Neural cell (in vitro differentiated cells): ENCODE results near the gene YIPF2. TPM values are rescaled to one million over a fixed set of nuclear protein-coding genes. Genes with fewer than 3 reads are reported as not detected.
A peak's percentile ranks its signal among the peaks of the same experiment; 100 is the strongest.

Experiments
- H2AFZ ChIP-seq: fragments of 200-600, 300-800 bp; sonication (generic), shearing (Covaris generic); 2 replicates; pipeline ENCODE4 v1.6.0; 2014; ENCODE audit warnings: low read depth, mild to moderate bottlenecking, antibody characterized with exemption, low read length, moderate library complexity
- H3F3A ChIP-seq: fragments of 200-600 bp; shearing (Covaris generic); 2 replicates; pipeline ENCODE4 v1.6.1; 2016; ENCODE audit warnings: mild to moderate bottlenecking, moderate library complexity, mixed read lengths, antibody characterized with exemption, low read length; ENCODE audit not compliant: insufficient read depth, poor library complexity, severe bottlenecking
- H3K27ac ChIP-seq: fragments of 200-600, 300-800 bp; sonication (generic), shearing (Covaris generic); 2 replicates; pipeline ENCODE4 v1.5.1; 2014; ENCODE audit warnings: mild to moderate bottlenecking, low read length, moderate library complexity
- H3K27me3 ChIP-seq: fragments of 300-800, 200-600 bp; sonication (generic), shearing (Covaris generic); 2 replicates; pipeline ENCODE4 v1.6.0; 2014; ENCODE audit warnings: mild to moderate bottlenecking, low read depth, low read length, moderate library complexity; ENCODE audit not compliant: insufficient read depth
- H3K36me3 ChIP-seq: fragments of 300-800, 200-600 bp; sonication (generic), shearing (Covaris generic); 2 replicates; pipeline ENCODE4 v1.5.1; 2014; ENCODE audit warnings: mild to moderate bottlenecking, antibody characterized with exemption, low read length, moderate library complexity; ENCODE audit not compliant: insufficient read depth
- H3K4me2 ChIP-seq: fragments of 300-800, 200-600 bp; sonication (generic), shearing (Covaris generic); 2 replicates; pipeline ENCODE4 v1.6.0; 2014; ENCODE audit warnings: mild to moderate bottlenecking, low read length
- H3K4me3 ChIP-seq: fragments of 300-800, 200-600 bp; sonication (generic), shearing (Covaris generic); 2 replicates; pipeline ENCODE4 v1.5.1; 2014; ENCODE audit warnings: mild to moderate bottlenecking, low read length, moderate library complexity
- H3K79me2 ChIP-seq: fragments of 200-600 bp; shearing (Covaris generic); replicated peaks from 2 replicates; pipeline ENCODE4 v1.6.0; 2014; ENCODE audit warnings: mild to moderate bottlenecking, low read length, moderate library complexity; ENCODE audit not compliant: insufficient read depth
- H3K9ac ChIP-seq: fragments of 300-800, 200-600 bp; sonication (generic), shearing (Covaris generic); 2 replicates; pipeline ENCODE4 v1.6.1; 2016; ENCODE audit warnings: mild to moderate bottlenecking, low read length, mixed read lengths
- H3K9me2 ChIP-seq: fragments of 200-600 bp; shearing (Covaris generic); 2 replicates; pipeline ENCODE4 v1.6.1; 2016; ENCODE audit warnings: mild to moderate bottlenecking, low read length, mixed read lengths; ENCODE audit not compliant: insufficient read depth
- H3K9me3 ChIP-seq: fragments of 200-600, 300-800 bp; sonication (generic), shearing (Covaris generic); 2 replicates; pipeline ENCODE4 v1.6.1; 2016; ENCODE audit warnings: mild to moderate bottlenecking, mixed run types, low read length, moderate library complexity, mixed read lengths
- H4K20me1 ChIP-seq: fragments of 200-600 bp; shearing (Covaris generic); 2 replicates; pipeline ENCODE4 v1.6.1; 2016; ENCODE audit warnings: mild to moderate bottlenecking, mixed run types; ENCODE audit not compliant: insufficient read depth
- EP300 ChIP-seq: fragments of 450-650 bp; conservative IDR thresholded peaks from 2 replicates; pipeline ENCODE4 v1.6.1; 2014; ENCODE audit warnings: antibody characterized with exemption, mild to moderate bottlenecking, moderate library complexity; ENCODE audit not compliant: poor library complexity, severe bottlenecking
- EZH2 ChIP-seq: fragments of 200-600, 300-800 bp; shearing (Covaris generic), sonication (generic); IDR thresholded peaks from 2 replicates; pipeline ENCODE4 v1.6.1; 2014; ENCODE audit warnings: antibody characterized with exemption, low read length, borderline replicate concordance, mild to moderate bottlenecking; ENCODE audit not compliant: insufficient read depth, poor library complexity, severe bottlenecking
- MXI1 ChIP-seq: fragments of 450-650 bp; conservative IDR thresholded peaks from 2 replicates; pipeline ENCODE4 v1.6.1; 2014; ENCODE audit warnings: antibody characterized with exemption, mild to moderate bottlenecking; ENCODE audit not compliant: poor library complexity, severe bottlenecking
- POLR2AphosphoS5 ChIP-seq: IDR thresholded peaks from 2 replicates; pipeline ENCODE4 v1.6.1; 2012
- RAD21 ChIP-seq: fragments of 450-650 bp; conservative IDR thresholded peaks from 2 replicates; pipeline ENCODE4 v1.6.1; 2014; ENCODE audit warnings: antibody characterized with exemption, mild to moderate bottlenecking, moderate library complexity
- SMC3 ChIP-seq: fragments of 450-650 bp; conservative IDR thresholded peaks from 2 replicates; pipeline ENCODE4 v1.6.1; 2014; ENCODE audit warnings: antibody characterized with exemption, mild to moderate bottlenecking, moderate library complexity; ENCODE audit not compliant: poor library complexity
- TAF1 ChIP-seq: IDR thresholded peaks from 2 replicates; pipeline ENCODE4 v1.6.1; 2012; ENCODE audit warnings: low read depth
- polyA plus RNA-seq: library from polyadenylated mRNA; depleted of rRNA; stranded (reverse); fragments of >200 nt; gene quantifications from 2 replicates; pipeline ENCODE4 v1.2.3, GENCODE V29; 2014
- TF ChIP-seq, protein P1 (sequence below): fragments of 450-650 bp; IDR thresholded peaks from 2 replicates; pipeline ENCODE4 v1.5.1; 2014; ENCODE audit warnings: antibody characterized with exemption, mild to moderate bottlenecking, moderate library complexity; ENCODE audit not compliant: poor library complexity, severe bottlenecking
- TF ChIP-seq, protein P2 (sequence below): IDR thresholded peaks from 2 replicates; pipeline ENCODE4 v1.6.1; 2012; ENCODE audit warnings: borderline replicate concordance

YIPF2 gene
- polyA plus RNA-seq, 1 donor from 2014 or later, result 101 TPM

GRCh38 chr19:10929402-10929794 is 959 bp upstream of the YIPF2 start:
- H3K27ac ChIP-seq, result peak overlapping the region; percentile 64
- H3K9ac ChIP-seq, result peak overlapping the region; percentile 84
- H3F3A ChIP-seq, result no peaks in the 10 kb centered on the region
- TF ChIP-seq RAD21 (no peak), TAF1 (no peak), MXI1 (no peak), POLR2AphosphoS5 (no peak), SMC3 (no peak), EP300 (no peak), EZH2 (no peak)
- TF ChIP-seq, protein P1, sequence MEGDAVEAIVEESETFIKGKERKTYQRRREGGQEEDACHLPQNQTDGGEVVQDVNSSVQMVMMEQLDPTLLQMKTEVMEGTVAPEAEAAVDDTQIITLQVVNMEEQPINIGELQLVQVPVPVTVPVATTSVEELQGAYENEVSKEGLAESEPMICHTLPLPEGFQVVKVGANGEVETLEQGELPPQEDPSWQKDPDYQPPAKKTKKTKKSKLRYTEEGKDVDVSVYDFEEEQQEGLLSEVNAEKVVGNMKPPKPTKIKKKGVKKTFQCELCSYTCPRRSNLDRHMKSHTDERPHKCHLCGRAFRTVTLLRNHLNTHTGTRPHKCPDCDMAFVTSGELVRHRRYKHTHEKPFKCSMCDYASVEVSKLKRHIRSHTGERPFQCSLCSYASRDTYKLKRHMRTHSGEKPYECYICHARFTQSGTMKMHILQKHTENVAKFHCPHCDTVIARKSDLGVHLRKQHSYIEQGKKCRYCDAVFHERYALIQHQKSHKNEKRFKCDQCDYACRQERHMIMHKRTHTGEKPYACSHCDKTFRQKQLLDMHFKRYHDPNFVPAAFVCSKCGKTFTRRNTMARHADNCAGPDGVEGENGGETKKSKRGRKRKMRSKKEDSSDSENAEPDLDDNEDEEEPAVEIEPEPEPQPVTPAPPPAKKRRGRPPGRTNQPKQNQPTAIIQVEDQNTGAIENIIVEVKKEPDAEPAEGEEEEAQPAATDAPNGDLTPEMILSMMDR, result no peak
- TF ChIP-seq, protein P2, sequence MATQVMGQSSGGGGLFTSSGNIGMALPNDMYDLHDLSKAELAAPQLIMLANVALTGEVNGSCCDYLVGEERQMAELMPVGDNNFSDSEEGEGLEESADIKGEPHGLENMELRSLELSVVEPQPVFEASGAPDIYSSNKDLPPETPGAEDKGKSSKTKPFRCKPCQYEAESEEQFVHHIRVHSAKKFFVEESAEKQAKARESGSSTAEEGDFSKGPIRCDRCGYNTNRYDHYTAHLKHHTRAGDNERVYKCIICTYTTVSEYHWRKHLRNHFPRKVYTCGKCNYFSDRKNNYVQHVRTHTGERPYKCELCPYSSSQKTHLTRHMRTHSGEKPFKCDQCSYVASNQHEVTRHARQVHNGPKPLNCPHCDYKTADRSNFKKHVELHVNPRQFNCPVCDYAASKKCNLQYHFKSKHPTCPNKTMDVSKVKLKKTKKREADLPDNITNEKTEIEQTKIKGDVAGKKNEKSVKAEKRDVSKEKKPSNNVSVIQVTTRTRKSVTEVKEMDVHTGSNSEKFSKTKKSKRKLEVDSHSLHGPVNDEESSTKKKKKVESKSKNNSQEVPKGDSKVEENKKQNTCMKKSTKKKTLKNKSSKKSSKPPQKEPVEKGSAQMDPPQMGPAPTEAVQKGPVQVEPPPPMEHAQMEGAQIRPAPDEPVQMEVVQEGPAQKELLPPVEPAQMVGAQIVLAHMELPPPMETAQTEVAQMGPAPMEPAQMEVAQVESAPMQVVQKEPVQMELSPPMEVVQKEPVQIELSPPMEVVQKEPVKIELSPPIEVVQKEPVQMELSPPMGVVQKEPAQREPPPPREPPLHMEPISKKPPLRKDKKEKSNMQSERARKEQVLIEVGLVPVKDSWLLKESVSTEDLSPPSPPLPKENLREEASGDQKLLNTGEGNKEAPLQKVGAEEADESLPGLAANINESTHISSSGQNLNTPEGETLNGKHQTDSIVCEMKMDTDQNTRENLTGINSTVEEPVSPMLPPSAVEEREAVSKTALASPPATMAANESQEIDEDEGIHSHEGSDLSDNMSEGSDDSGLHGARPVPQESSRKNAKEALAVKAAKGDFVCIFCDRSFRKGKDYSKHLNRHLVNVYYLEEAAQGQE, result no peak
- no peaks in the 10 kb centered on the region for H3K36me3 ChIP-seq
- peak overlapping the region; percentile 72 for H3K4me2 ChIP-seq
- H3K27me3 ChIP-seq, result no peaks in the 10 kb centered on the region
- H3K9me2 ChIP-seq, result no peaks in the 10 kb centered on the region
- peaks cover 23% of the 10 kb centered on the region for H3K79me2 ChIP-seq
- H4K20me1 ChIP-seq, result no peaks in the 10 kb centered on the region
- H2AFZ ChIP-seq, result no peak overlapping the region
- H3K4me3 ChIP-seq, result peak overlapping the region; percentile 98
- H3K9me3 ChIP-seq, result no peaks in the 10 kb centered on the region

DNA sequence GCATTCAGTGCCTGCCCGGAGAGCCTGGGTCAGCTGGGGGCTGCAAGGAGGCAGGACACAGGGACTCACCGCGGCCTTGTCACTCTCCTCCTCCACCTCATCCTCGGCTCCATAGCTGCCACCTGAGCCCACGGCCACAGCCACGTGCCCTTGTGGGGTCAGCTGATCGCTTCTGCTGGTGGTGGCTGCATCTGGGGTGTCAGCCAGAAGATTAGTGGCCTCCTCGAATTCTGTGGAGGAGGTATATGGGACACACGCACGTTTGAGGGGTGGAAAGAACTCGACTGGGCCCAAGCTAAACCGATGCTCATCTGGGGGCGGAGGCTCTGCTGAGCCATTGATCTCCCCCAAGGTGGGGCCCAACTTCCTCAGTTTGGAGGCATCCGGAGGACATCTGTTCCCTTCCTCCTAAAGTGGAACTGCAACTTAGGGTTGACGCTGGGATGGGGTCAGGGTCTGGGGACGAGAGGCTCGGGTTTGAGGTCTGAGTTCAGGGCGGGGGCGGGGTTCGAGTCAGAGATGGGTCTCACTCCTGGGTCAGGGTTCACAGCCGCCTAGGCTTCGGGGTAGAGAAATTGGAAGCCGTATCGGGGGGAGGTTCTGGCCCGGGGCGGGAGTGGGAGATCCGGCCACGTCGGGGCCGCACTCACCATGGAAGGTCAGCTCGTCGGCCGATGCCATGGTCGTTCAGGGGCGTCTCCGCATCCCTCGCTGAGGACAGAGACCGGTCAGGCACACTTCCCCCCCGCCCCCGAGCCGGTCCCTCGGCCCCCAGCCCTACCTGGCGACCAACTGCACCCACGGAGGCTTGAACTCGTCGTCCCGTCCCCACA is 493 bp downstream of the YIPF2 start:
- H4K20me1 ChIP-seq, result no peaks in the 10 kb centered on the region
- H3K79me2 ChIP-seq, result peaks cover 23% of the 10 kb centered on the region
- peak overlapping the region; percentile 98 for H3K4me3 ChIP-seq
- no peaks in the 10 kb centered on the region for H3K36me3 ChIP-seq
- peak overlapping the region; percentile 27 for H2AFZ ChIP-seq
- no peaks in the 10 kb centered on the region for H3F3A ChIP-seq
- H3K9ac ChIP-seq, result peak overlapping the region; percentile 84
- no peaks in the 10 kb centered on the region for H3K9me3 ChIP-seq
- peak overlapping the region; percentile 85 for H3K4me2 ChIP-seq
- peak overlapping the region; percentile 53 for H3K27ac ChIP-seq
- TF ChIP-seq, protein P2, result no peak
- TF ChIP-seq EP300 (no peak), POLR2AphosphoS5 (no peak), TAF1 (no peak), MXI1 (no peak), RAD21 (no peak)
- H3K9me2 ChIP-seq, result no peaks in the 10 kb centered on the region
- H3K27me3 ChIP-seq, result no peaks in the 10 kb centered on the region
